Suprapubic skin (tissue), 3 donors: ENCODE results near the gene HTD2.

Experiments used
- CTCF ChIP-seq, 2 donors: fragments of 200-600 bp in 1 of 2; fragments of 450-650 bp in 1 of 2; sonication (generic) in 1 of 2; IDR thresholded peaks; one replicate each; pipeline ENCODE4 v1.5.1; 2016 to 2019; ENCODE audit warnings: antibody characterized with exemption in 2 of 2, mild to moderate bottlenecking in 1 of 2, moderate library complexity in 1 of 2
- POLR2A ChIP-seq, 2 donors: fragments of 450-650 bp; IDR thresholded peaks; one replicate each; pipeline ENCODE4 v1.6.1; 2017; ENCODE audit warnings: antibody characterized with exemption in 2 of 2, mild to moderate bottlenecking in 2 of 2, moderate library complexity in 2 of 2

GRCh38 chr3:58317811-58318210, 11.5 kb downstream of the HTD2 start:
- TF ChIP-seq CTCF (IDR thresholded peaks at IDR 0.05) (no peak), POLR2A (IDR thresholded peaks at IDR 0.05) (no peak)
